ENCODE results near the gene SUPT7L. TPM values are rescaled to one million over a fixed set of nuclear protein-coding genes. Genes with fewer than 3 reads are reported as not detected.

Gene SUPT7L
- total RNA-seq, 1 experiment from 2014 or later: 22.4 TPM

GRCh38 chr2:27621524-27621923 lies 41.9 kb downstream of the SUPT7L start:
- no peaks in the 10 kb centered on the region; the same call in 1 of the 2 replicates for H3K36me3 ChIP-seq (ENCODE audit: control insufficient read depth, insufficient read depth, low read length)
- TF ChIP-seq CTCF (IDR thresholded peaks at IDR 0.05) (peak; percentile 36; the same call in 1 of the 2 replicates), TCF7L2 (IDR thresholded peaks at IDR 0.05; ENCODE audit: low read depth, low read length) (no peak), REST (IDR thresholded peaks at IDR 0.05; ENCODE audit: insufficient read depth in 1 of 2, low read depth in 2 of 2, low read length in 1 of 2) (no peak), POLR2AphosphoS5 (IDR thresholded peaks at IDR 0.05; ENCODE audit: low read depth, low read length) (no peak), SIN3A (IDR thresholded peaks at IDR 0.05; ENCODE audit: borderline replicate concordance, insufficient read depth, low read depth, low read length) (no peak)
- no peak for DNase-seq (ENCODE audit: low read depth, low spot score)
- H3K27me3 ChIP-seq (ENCODE audit: control insufficient read depth, insufficient read depth, low read length): no peaks in the 10 kb centered on the region
- no peaks in the 10 kb centered on the region for H3K4me1 ChIP-seq (ENCODE audit: control insufficient read depth, insufficient read depth, low read length)
- no peak overlapping the region for H3K27ac ChIP-seq (ENCODE audit: low read length)
- H3K9me3 ChIP-seq (ENCODE audit: control insufficient read depth, insufficient read depth, low read depth, low read length): no peaks in the 10 kb centered on the region
- no TSS peak for BruUV-seq (replicated peaks)
- intact Hi-C loops (cut with micrococcal nuclease; ENCODE audit: unreplicated experiment): no loop called here
- in situ Hi-C loops (cut with HindIII; ENCODE audit: low pct_unique_long_range_greater_than_20kb, low sequenced_read_pairs): loop anchor here (5.0 kb wide), 1 partner anchor 34 kb away; no protein-coding TSS in a partner anchor
- ATAC-seq: no peak
- ChIA-PET POLR2A (no interaction called here), CTCF (interaction anchor here (0.7 kb wide), 1 partner anchor 14 kb away, joined by 3 read pairs; no protein-coding TSS in a partner anchor)
- no peak overlapping the region for H3K4me3 ChIP-seq (ENCODE audit: low read depth in 2 of 2, low read length in 2 of 2)

- Histone ChIP-seq H3K27me3 (ENCODE audit: control insufficient read depth, insufficient read depth, low read length) (no peaks in the 10 kb centered on the region), H3K4me1 (ENCODE audit: control insufficient read depth, insufficient read depth, low read length) (no peaks in the 10 kb centered on the region), H3K4me3 (ENCODE audit: low read depth in 2 of 2, low read length in 2 of 2) (no peak overlapping the region), H3K9me3 (ENCODE audit: control insufficient read depth, insufficient read depth, low read depth, low read length) (no peaks in the 10 kb centered on the region), H3K36me3 (ENCODE audit: control insufficient read depth, insufficient read depth, low read length) (no peaks in the 10 kb centered on the region; the same call in 1 of the 2 replicates), H3K27ac (ENCODE audit: low read length) (no peak overlapping the region)
- ATAC-seq (no peak), DNase-seq (ENCODE audit: low read depth, low spot score) (no peak)
- TF ChIP-seq REST (IDR thresholded peaks at IDR 0.05; ENCODE audit: insufficient read depth in 1 of 2, low read depth in 2 of 2, low read length in 1 of 2) (no peak), SIN3A (IDR thresholded peaks at IDR 0.05; ENCODE audit: borderline replicate concordance, insufficient read depth, low read depth, low read length) (no peak), TCF7L2 (IDR thresholded peaks at IDR 0.05; ENCODE audit: low read depth, low read length) (no peak), POLR2AphosphoS5 (IDR thresholded peaks at IDR 0.05; ENCODE audit: low read depth, low read length) (no peak), CTCF (IDR thresholded peaks at IDR 0.05) (no peak)
- in situ Hi-C loops (cut with HindIII; ENCODE audit: low pct_unique_long_range_greater_than_20kb, low sequenced_read_pairs) (no loop called here), intact Hi-C loops (cut with micrococcal nuclease; ENCODE audit: unreplicated experiment) (no loop called here)
- ChIA-PET POLR2A (no interaction called here), CTCF (no interaction called here)
- BruUV-seq (replicated peaks): no TSS peak
Measured at GRCh38 chr2:27615316-27615715, 48.1 kb downstream of the SUPT7L start.

Data from Panc1 (cell line).